K562 (cell line): ENCODE data around the gene MS4A18.

Experiments
- ATF1 ChIP-seq, 2 experiments: fragments of 450-650 bp in 1 of 2; IDR thresholded peaks; 2 replicates each; pipeline ENCODE4 v1.6.1; 2016; ENCODE audit warnings: missing compliant biosample characterization in 1 of 2, missing genetic modification characterization in 1 of 2
- BHLHE40 ChIP-seq: IDR thresholded peaks from 2 replicates; pipeline ENCODE4 v1.6.1; 2011; ENCODE audit warnings: low read length, improper control_type of control experiment
- JUND ChIP-seq, 2 experiments: IDR thresholded peaks; 2 replicates in 1 of 2; 3 replicates in 1 of 2; pipeline ENCODE4 v1.6.1; 2011; ENCODE audit warnings: borderline replicate concordance in 2 of 2, low read depth in 2 of 2, low read length in 2 of 2, improper control_type of control experiment in 1 of 2, missing biosample characterization in 1 of 2, missing genetic modification characterization in 1 of 2, missing genetic modification reagents in 1 of 2
- NFATC3 ChIP-seq: fragments of 450-650 bp; IDR thresholded peaks from 2 replicates; pipeline ENCODE4 v1.6.1; 2017; ENCODE audit warnings: mild to moderate bottlenecking
- STAT6 ChIP-seq: sonication (generic); formaldehyde crosslinking; IDR thresholded peaks from 2 replicates; pipeline ENCODE4 v1.8.1; 2023; ENCODE audit warnings: mild to moderate bottlenecking, missing genetic modification reagents
- TCF7L2 ChIP-seq: fragments of 150-350 bp; IDR thresholded peaks from 2 replicates; pipeline ENCODE4 v1.6.1; 2016; ENCODE audit warnings: low read depth, mild to moderate bottlenecking, low read length, moderate library complexity
- TSC22D4 ChIP-seq: fragments of 450-650 bp; IDR thresholded peaks from 2 replicates; pipeline ENCODE4 v1.6.1; 2016; ENCODE audit warnings: missing genetic modification characterization, missing biosample characterization, control low read depth
- ZNF24 ChIP-seq: fragments of 450-650 bp; IDR thresholded peaks from 2 replicates; pipeline ENCODE4 v1.6.1; 2016
- ZNF780A ChIP-seq: fragments of 250-450 bp; sonication (Bioruptor Pico); IDR thresholded peaks from 2 replicates; pipeline ENCODE4 v1.5.0; 2021; ENCODE audit warnings: mild to moderate bottlenecking
- TF ChIP-seq, protein P1 (sequence below), 3 experiments: IDR thresholded peaks in 2 of 3; conservative IDR thresholded peaks in 1 of 3; 2 replicates each; pipeline ENCODE4 v1.5.1; 2011 to 2012; ENCODE audit warnings: low read length in 3 of 3, mild to moderate bottlenecking in 3 of 3, control low read depth in 2 of 3, improper control_type of control experiment in 1 of 3, inconsistent platforms in 1 of 3, low read depth in 1 of 3, mixed read lengths in 1 of 3, moderate library complexity in 1 of 3; ENCODE audit not compliant: insufficient read depth in 2 of 3
- TF ChIP-seq, protein P2 (sequence below): sonication (generic); formaldehyde crosslinking; IDR thresholded peaks from 2 replicates; pipeline ENCODE4 v1.9.0; 2022; ENCODE audit warnings: mild to moderate bottlenecking, missing genetic modification reagents

GRCh38 chr11:60757231-60757800, 32.8 kb downstream of the MS4A18 start:
- TF ChIP-seq, protein P1, sequence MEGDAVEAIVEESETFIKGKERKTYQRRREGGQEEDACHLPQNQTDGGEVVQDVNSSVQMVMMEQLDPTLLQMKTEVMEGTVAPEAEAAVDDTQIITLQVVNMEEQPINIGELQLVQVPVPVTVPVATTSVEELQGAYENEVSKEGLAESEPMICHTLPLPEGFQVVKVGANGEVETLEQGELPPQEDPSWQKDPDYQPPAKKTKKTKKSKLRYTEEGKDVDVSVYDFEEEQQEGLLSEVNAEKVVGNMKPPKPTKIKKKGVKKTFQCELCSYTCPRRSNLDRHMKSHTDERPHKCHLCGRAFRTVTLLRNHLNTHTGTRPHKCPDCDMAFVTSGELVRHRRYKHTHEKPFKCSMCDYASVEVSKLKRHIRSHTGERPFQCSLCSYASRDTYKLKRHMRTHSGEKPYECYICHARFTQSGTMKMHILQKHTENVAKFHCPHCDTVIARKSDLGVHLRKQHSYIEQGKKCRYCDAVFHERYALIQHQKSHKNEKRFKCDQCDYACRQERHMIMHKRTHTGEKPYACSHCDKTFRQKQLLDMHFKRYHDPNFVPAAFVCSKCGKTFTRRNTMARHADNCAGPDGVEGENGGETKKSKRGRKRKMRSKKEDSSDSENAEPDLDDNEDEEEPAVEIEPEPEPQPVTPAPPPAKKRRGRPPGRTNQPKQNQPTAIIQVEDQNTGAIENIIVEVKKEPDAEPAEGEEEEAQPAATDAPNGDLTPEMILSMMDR (IDR thresholded peaks at IDR 0.05 in 2 of 3, conservative IDR thresholded peaks at IDR 0.05 in 1 of 3; ENCODE audit: insufficient read depth in 2 of 3, low read depth in 1 of 3, low read length in 3 of 3) = no peak
- no peak for TF ChIP-seq ATF1 (CRISPR knock-in tag; IDR thresholded peaks at IDR 0.05)
- TF ChIP-seq ATF1 (tag; IDR thresholded peaks at IDR 0.05) = no peak
- TF ChIP-seq TSC22D4 (tag) = no peak
- TF ChIP-seq ZNF24 = no peak
- TF ChIP-seq STAT6 = no peak
- no peak for TF ChIP-seq ZNF780A (CRISPR knock-in tag)
- TF ChIP-seq JUND (IDR thresholded peaks at IDR 0.05; ENCODE audit: borderline replicate concordance, low read depth, low read length) = no peak
- no peak for TF ChIP-seq JUND (tag; IDR thresholded peaks at IDR 0.05; ENCODE audit: borderline replicate concordance, low read depth, low read length)
- no peak for TF ChIP-seq TCF7L2
- no peak for TF ChIP-seq NFATC3
- no peak for TF ChIP-seq BHLHE40
- TF ChIP-seq, protein P2, sequence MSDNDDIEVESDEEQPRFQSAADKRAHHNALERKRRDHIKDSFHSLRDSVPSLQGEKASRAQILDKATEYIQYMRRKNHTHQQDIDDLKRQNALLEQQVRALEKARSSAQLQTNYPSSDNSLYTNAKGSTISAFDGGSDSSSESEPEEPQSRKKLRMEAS (CRISPR knock-in tag) = no peak
